Right lobe of liver (tissue), 6 donors: ENCODE data around the gene INSYN1. TPM values are rescaled to one million over a fixed set of nuclear protein-coding genes. Genes with fewer than 3 reads are reported as not detected.

ENCODE experiments used
- ATAC-seq, 4 donors: fragments of 200-7000 bp; cut with Tn5 transposase; one replicate each; pipeline ENCODE4 v1.9.1; 2020; ENCODE audit warnings: mild to moderate bottlenecking in 4 of 4, moderate library complexity in 4 of 4
- DNase-seq, 3 donors: peaks; one replicate each; pipeline ENCODE4 v3.0.0-alpha.2; 2020
- H3K27ac ChIP-seq, 3 donors: fragments of 200-600 bp; one replicate each; pipeline ENCODE4 v1.8.0; 2022
- H3K27me3 ChIP-seq, 2 donors: fragments of 200-600 bp; one replicate each; pipeline ENCODE4 v1.8.0; 2022
- H3K36me3 ChIP-seq, 4 donors: fragments of 200-600 bp; sonication (generic) in 1 of 4; one replicate each; pipeline versions ENCODE4 v1.5.1 to v1.8.0; 2017 to 2022; ENCODE audit warnings: control low read depth in 1 of 4
- H3K4me1 ChIP-seq, 4 donors: fragments of 200-600 bp; sonication (generic) in 1 of 4; one replicate each; pipeline versions ENCODE4 v1.5.1 to v1.8.0; 2017 to 2022; ENCODE audit warnings: control low read depth in 1 of 4
- H3K4me3 ChIP-seq, 3 donors: fragments of 200-600 bp; one replicate each; pipeline ENCODE4 v1.8.0; 2022
- H3K9me3 ChIP-seq, 4 donors: fragments of 200-600 bp; sonication (generic) in 1 of 4; one replicate each; pipeline versions ENCODE4 v1.5.1 to v1.8.0; 2017 to 2022; ENCODE audit warnings: control low read depth in 1 of 4
- POLR2A ChIP-seq: fragments of 450-650 bp; IDR thresholded peaks from one replicate; pipeline ENCODE4 v1.6.1; 2017; ENCODE audit warnings: antibody characterized with exemption, mild to moderate bottlenecking
- WGBS: methylation state at CpG from one replicate; pipeline ENCODE4 v1.1.6; 2018; ENCODE audit warnings: low coverage, low lambda C conversion rate; ENCODE audit not compliant: insufficient coverage; ENCODE audit errors: missing lambda C conversion rate; 5-methylcytosine and 5-hydroxymethylcytosine counted together
- intact Hi-C, 2 donors: fragments of 100-400 bp; cut with DNase I; formaldehyde crosslinking; loops; one replicate each; pipeline versions ENCODE4 v1.11.2 to v1.14.1; 2022
- long read RNA-seq: library from polyadenylated mRNA; unstranded; transcript quantifications from one replicate; pipeline ENCODE4 v2.0.0, GENCODE V29; 2019
- total RNA-seq, 6 experiments: library from RNA; depleted of rRNA in 2 of 6; stranded (reverse); fragments of >200 nt in 2 of 6; fragmentation: NEBNext Ultra II Directional in 3 of 6; extraction: Animal tissue kit (Norgen Biotek cat#: 25700) in 3 of 6; gene quantifications; one replicate each; pipeline versions ENCODE4 v1.1.0 to v1.2.4, GENCODE V29; 2016 to 2023
- TF ChIP-seq, protein P1 (sequence below), 4 donors: fragments of 200-600 bp in 3 of 4; fragments of 450-650 bp in 1 of 4; IDR thresholded peaks; one replicate each; pipeline versions ENCODE4 v1.5.1 to v1.8.0; 2016 to 2022; ENCODE audit warnings: antibody characterized with exemption in 4 of 4, mild to moderate bottlenecking in 2 of 4
- donor health status: DM: no; HTN: yes; CAD: no.
- donor health status: DM: no; HTN: no; CAD: no.
- donor health status: DM: no; HTN: no; CAD: no.
- donor health status: DM: no; HTN: yes; CAD: no.
- donor health status: DM: no; HTN: yes; CAD: no.

The INSYN1 gene, protein sequence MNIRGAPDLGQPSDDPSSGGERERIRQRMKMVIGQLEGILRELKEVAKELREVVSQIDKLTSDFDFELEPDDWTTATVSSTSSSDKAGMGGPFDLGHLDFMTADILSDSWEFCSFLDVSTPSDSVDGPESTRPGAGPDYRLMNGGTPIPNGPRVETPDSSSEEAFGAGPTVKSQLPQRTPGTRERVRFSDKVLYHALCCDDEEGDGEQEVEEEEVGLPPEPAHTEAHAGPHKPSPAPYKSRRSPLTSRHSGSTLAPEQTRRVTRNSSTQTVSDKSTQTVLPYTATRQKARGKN
- total RNA-seq: under 1 TPM; 0.25 to 0.68 (median 0.32) TPM
- long read RNA-seq: 0 reads

DNA sequence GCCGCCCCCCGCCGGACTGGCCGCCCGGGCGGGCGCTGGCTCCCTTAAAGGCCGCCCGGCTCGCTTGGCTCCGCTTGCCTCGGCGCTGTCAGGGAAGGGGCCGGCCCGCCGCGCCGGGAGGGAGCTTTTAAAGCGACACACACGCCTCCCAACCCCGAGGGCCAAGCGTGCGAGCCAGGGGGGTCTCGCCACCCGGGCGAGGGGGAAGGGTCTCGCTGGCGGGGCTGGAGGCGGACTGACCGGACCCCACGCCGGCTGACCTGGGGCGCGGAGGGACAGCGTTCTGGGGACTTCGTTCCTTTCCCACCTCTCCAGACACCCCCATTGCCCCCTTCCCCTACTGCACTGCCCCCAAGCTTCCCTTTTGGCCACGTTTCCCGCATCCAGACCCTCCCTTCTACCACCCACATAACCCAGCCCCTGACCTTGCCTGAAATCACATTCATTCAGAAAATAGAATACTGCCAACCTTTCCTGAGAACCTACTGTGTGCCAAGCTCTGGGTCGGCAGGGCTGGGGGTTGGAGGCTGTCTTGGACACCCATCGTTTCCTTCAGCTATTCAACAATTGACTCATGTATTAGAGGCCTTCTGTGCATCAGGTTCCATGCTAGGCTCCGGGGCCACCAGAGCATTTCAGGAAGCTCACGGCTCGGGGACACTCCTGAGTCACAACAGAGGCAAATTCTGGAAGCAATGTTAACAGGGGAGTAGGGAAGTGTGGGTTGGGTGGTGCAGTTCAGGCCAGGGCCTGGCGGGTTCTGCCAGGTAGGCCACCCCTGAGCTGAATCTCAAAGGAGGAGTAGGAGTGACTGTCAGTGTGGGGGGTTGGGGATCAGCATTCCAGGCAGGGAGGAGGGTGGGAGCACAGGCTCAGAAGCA lies at the start of gene INSYN1:
INSYN1 (minus strand) TSS at position 102 of the 881 bp plus-strand sequence. CDS start 2,221 bp downstream, outside the sequence.
- Histone ChIP-seq H3K27me3 (no peaks in the 10 kb centered on the region), H3K9me3 (no peaks in the 10 kb centered on the region), H3K4me1 (peaks cover 0 to 8% (median 0%) of the 10 kb centered on the region in 4 donors), H3K4me3 (peak within 1 kb of the TSS; percentile 14 to 41 (median 25)), H3K27ac (no peak within 1 kb of the TSS), H3K36me3 (no peaks in the 10 kb centered on the region)
- intact Hi-C loops: no loop called here
- ATAC-seq (peak in 3 of 4 donors; percentile 5 to 54 (median 30)), DNase-seq (peak in 1 of 3 donors; percentile 29)
- no peak for TF ChIP-seq POLR2A
- TF ChIP-seq, protein P1, sequence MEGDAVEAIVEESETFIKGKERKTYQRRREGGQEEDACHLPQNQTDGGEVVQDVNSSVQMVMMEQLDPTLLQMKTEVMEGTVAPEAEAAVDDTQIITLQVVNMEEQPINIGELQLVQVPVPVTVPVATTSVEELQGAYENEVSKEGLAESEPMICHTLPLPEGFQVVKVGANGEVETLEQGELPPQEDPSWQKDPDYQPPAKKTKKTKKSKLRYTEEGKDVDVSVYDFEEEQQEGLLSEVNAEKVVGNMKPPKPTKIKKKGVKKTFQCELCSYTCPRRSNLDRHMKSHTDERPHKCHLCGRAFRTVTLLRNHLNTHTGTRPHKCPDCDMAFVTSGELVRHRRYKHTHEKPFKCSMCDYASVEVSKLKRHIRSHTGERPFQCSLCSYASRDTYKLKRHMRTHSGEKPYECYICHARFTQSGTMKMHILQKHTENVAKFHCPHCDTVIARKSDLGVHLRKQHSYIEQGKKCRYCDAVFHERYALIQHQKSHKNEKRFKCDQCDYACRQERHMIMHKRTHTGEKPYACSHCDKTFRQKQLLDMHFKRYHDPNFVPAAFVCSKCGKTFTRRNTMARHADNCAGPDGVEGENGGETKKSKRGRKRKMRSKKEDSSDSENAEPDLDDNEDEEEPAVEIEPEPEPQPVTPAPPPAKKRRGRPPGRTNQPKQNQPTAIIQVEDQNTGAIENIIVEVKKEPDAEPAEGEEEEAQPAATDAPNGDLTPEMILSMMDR (IDR thresholded peaks at IDR 0.05): no peak
- 36% methylated on average over 14 of the region's 44 CpGs for WGBS

DNA sequence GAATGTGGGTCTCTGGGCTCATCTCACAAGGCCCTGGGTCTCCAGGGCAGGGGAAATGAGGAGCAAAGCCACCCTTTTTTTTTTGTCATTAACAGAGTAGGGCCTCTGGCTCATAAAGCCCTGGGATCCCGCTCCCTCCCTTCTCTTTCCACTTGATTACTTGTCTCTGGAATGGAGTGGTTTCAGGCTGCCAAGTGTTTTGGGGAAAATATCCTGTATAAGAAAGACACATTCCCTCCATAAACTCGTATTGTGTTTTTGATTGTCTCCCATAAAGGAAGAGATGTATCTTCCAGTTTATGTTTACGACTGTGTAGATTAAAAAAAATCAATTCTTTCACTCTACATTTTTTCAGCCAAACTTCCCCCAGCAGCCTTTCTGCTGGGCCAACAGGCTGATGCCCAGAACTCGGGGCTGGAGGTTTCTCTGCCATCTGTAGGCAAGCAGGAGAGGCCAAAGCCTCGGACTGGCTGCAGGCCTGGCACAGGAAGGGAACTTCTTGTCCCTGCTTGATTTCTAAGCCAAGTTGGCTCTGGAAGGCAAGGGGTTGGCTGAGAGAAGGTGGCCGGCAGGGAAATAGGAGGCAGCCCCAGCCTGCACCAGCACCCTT lies 49.4 kb upstream of the INSYN1 start:
- ATAC-seq (no peak), DNase-seq (no peak)
- WGBS: 44% methylated on average over 6 of the region's 6 CpGs
- H3K36me3 ChIP-seq: no peaks in the 10 kb centered on the region
- intact Hi-C loops: no loop called here
- H3K4me3 ChIP-seq: no peak overlapping the region
- no peaks in the 10 kb centered on the region for H3K27me3 ChIP-seq
- no peaks in the 10 kb centered on the region for H3K9me3 ChIP-seq
- no peak for TF ChIP-seq POLR2A
- TF ChIP-seq, protein P1 (IDR thresholded peaks at IDR 0.05): no peak
- no peak overlapping the region for H3K27ac ChIP-seq
- no peaks in the 10 kb centered on the region for H3K4me1 ChIP-seq

DNA sequence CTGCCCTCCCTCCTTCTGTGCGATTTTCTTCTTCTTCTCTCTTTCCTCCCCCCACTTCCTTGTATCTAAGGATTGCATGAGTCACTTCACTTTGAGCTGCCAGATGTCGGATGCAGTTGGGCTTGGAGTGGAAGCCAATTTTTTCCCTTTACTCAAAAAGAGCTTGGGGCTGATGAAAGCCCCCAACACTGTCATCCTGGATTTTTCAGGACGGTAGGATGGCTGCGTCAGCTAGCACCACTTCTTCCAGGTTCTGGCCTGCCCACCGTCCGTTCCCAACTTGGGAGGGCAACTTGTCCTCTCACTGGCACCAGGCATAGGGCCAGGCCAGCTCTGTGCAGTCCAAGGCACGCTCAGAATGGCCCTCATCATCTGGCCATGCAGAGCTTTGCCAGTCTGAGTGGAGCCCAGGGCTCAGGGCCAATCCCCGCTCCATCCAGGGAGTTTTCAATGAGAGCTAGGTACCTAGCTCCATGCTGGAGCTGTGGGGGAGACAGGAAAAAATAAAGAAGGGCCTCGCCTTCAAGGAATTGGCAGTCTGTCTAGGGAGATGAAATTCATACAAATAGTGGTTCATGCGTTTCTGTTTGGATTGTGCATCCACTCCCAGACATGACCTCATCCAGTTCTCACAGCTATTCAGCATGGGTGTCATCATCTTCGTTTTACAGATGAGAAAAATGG lies 47.7 kb upstream of the INSYN1 start:
- no peak overlapping the region for H3K4me3 ChIP-seq
- H3K4me1 ChIP-seq: no peaks in the 10 kb centered on the region
- no peaks in the 10 kb centered on the region for H3K36me3 ChIP-seq
- no peaks in the 10 kb centered on the region for H3K9me3 ChIP-seq
- no peak overlapping the region for H3K27ac ChIP-seq
- no peak for ATAC-seq
- H3K27me3 ChIP-seq: no peaks in the 10 kb centered on the region
- no peak for TF ChIP-seq POLR2A
- TF ChIP-seq, protein P1 (IDR thresholded peaks at IDR 0.05): no peak
- DNase-seq: no peak
- WGBS: 47% methylated on average over 8 of the region's 11 CpGs
- intact Hi-C loops: no loop called here

DNA sequence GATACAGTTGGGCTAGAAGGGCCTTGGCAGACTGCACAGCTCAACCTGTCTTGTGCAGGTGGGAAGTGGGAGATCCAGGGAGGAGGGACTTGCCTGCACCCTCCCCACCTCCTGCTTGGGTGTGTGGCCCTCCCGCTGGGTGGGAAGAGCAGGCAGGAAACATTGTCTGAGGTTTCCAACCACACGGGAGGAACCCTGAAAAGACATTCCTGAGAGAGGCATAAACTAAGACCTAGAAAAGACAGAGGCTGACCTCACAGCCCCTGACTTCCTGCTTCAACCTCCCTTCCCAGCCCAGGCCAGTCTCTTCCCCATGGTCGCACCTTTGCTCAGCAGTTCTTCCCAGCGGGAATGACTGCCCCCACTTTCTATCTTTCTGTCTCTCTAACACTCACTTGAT lies 46.3 kb upstream of the INSYN1 start:
- H3K27me3 ChIP-seq: no peaks in the 10 kb centered on the region
- H3K4me1 ChIP-seq: no peaks in the 10 kb centered on the region
- H3K9me3 ChIP-seq: no peaks in the 10 kb centered on the region
- H3K4me3 ChIP-seq: no peak overlapping the region
- intact Hi-C loops: no loop called here
- ATAC-seq (no peak), DNase-seq (no peak)
- 62% methylated on average over 2 of the region's 4 CpGs for WGBS
- TF ChIP-seq, protein P1 (IDR thresholded peaks at IDR 0.05): no peak
- TF ChIP-seq POLR2A: no peak
- no peak overlapping the region for H3K27ac ChIP-seq
- no peaks in the 10 kb centered on the region for H3K36me3 ChIP-seq
